Caco-2 (cell line): Measurements from ENCODE around the gene MYOF. TPM values are rescaled to one million over a fixed set of nuclear protein-coding genes. Genes with fewer than 3 reads are reported as not detected.
A peak's percentile ranks its signal among the peaks of the same experiment; 100 is the strongest.

ENCODE experiments used
- BruUV-seq: library from RNA; stranded (reverse); fragments of 400-500 nt; replicated peaks from 2 replicates; lab custom pipeline; 2021; lab: Mats Ljungman, UMichigan
- CTCF ChIA-PET: fragments of 300-600 bp; sonication (Branson Sonifier 250); formaldehyde crosslinking; loops from one replicate; lab custom pipeline; 2022; ENCODE audit warnings: antibody characterized with exemption; lab: Charles Lee
- POLR2A ChIA-PET: fragments of 300-600 bp; sonication (Branson Sonifier 250); formaldehyde crosslinking; loops from one replicate; lab custom pipeline; 2022; ENCODE audit warnings: antibody characterized with exemption; lab: Charles Lee
- DNase-seq, 2 experiments: peaks; one replicate each; pipeline versions ENCODE4 v3.0.0 to v3.0.0-alpha.2; 2020 to 2022
- H3K27me3 ChIP-seq: replicated peaks from 2 replicates; pipeline ENCODE4 v1.6.0; 2011; ENCODE audit warnings: low read length; ENCODE audit not compliant: control insufficient read depth, insufficient read depth
- H3K36me3 ChIP-seq: 2 replicates; pipeline ENCODE4 v1.5.1; 2011; ENCODE audit warnings: low read length; ENCODE audit not compliant: control insufficient read depth, insufficient read depth
- H3K4me1 ChIP-seq: fragments of 250-450 bp; sonication (Bioruptor Pico); 2 replicates; pipeline ENCODE4 v1.5.1; 2020; ENCODE audit warnings: mild to moderate bottlenecking
- H3K4me3 ChIP-seq: 2 replicates; pipeline ENCODE4 v1.5.1; 2011; ENCODE audit warnings: low read depth, mild to moderate bottlenecking, control low read depth, low read length
- H3K9me3 ChIP-seq: fragments of 250-450 bp; sonication (Bioruptor Pico); 2 replicates; pipeline ENCODE4 v1.5.1; 2020; ENCODE audit warnings: mild to moderate bottlenecking, moderate library complexity
- H3K27ac Mint-ChIP-seq: one replicate; pipeline ENCODE4 v1.8.0; 2022; ENCODE audit warnings: mixed read lengths; ENCODE audit not compliant: unreplicated experiment
- H3K27me3 Mint-ChIP-seq: one replicate; pipeline ENCODE4 v1.8.0; 2022; ENCODE audit warnings: mixed read lengths; ENCODE audit not compliant: insufficient read depth, unreplicated experiment
- H3K36me3 Mint-ChIP-seq: one replicate; pipeline ENCODE4 v1.8.0; 2022; ENCODE audit warnings: mild to moderate bottlenecking, mixed read lengths; ENCODE audit not compliant: insufficient read depth, unreplicated experiment
- H3K4me1 Mint-ChIP-seq: one replicate; pipeline ENCODE4 v1.8.0; 2022; ENCODE audit warnings: low read depth, mixed read lengths; ENCODE audit not compliant: unreplicated experiment
- H3K4me3 Mint-ChIP-seq: one replicate; pipeline ENCODE4 v1.8.0; 2022; ENCODE audit warnings: mild to moderate bottlenecking, moderate library complexity, mixed read lengths; ENCODE audit not compliant: unreplicated experiment
- H3K9me3 Mint-ChIP-seq: one replicate; pipeline ENCODE4 v1.8.0; 2022; ENCODE audit warnings: mixed read lengths; ENCODE audit not compliant: unreplicated experiment
- CTCF ChIP-seq, 2 experiments: fragments of 200-600 bp in 1 of 2; IDR thresholded peaks; 1 replicate in 1 of 2; 2 replicates in 1 of 2; pipeline versions ENCODE4 v1.5.1 to v1.8.0; 2011 to 2022; ENCODE audit warnings: antibody characterized with exemption in 1 of 2, control low read depth in 1 of 2, inconsistent platforms in 1 of 2, low read depth in 1 of 2, low read length in 1 of 2, mild to moderate bottlenecking in 1 of 2, moderate library complexity in 1 of 2; ENCODE audit not compliant: insufficient read depth in 1 of 2, severe bottlenecking in 1 of 2, unreplicated experiment in 1 of 2
- intact Hi-C: fragments of 100-400 bp; cut with micrococcal nuclease; formaldehyde crosslinking; loops from one replicate; pipeline ENCODE4 v1.10.0; 2022; ENCODE audit not compliant: unreplicated experiment
- total RNA-seq: library from RNA; stranded (reverse); gene quantifications from 2 replicates; pipeline ENCODE4 v1.2.3, GENCODE V29; 2022

Gene MYOF
- total RNA-seq, 1 experiment from 2014 or later: 148 TPM

DNA sequence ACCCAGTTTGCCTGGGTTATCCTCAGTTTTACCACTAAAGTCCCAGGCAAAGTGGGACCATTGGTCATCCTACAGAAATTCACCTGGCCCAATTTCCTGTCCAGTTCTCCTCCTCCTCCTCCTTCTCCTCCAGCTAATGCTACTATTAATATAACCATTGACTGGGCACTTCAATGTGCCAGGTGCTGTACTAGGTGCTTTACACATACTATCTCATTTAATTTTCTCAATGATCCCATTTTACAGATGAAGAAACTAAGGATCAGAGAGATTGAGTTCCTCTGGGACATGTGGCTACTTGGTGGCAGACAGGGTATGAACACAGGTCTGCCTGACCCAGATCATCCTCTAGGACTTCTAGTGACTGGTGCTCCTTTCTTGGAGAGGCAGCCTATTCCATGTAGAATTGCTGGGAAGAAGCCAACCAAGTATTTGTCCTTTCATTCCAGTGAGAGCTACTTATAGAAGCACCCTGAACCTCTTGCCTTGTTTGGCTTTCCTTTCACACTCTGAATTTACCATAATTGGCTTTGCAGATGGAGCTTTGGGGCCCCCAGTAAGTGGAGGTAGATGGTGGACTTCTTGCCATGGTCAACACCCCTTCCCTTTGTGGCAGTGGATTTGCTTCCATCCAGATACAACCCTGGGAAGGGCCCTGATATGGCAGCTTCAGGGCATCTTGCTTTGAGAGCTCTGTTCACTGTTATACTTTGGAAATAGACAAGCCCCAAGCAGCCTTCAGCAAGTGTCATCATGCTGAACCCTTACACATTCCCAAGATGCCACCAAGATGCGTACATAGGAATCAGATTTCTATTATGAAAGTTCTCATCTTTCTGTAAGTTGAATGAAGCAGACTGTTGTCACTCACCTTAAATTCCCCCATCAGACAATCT, 78.7 kb downstream of the MYOF start:
- BruUV-seq: no TSS peak
- H3K9me3 ChIP-seq: no peaks in the 10 kb centered on the region
- Mint-ChIP-seq H3K36me3 (peaks cover 98% of the 10 kb centered on the region), H3K27ac (no peak overlapping the region), H3K4me3 (no peak overlapping the region), H3K4me1 (peaks cover 24% of the 10 kb centered on the region), H3K27me3 (no peaks in the 10 kb centered on the region), H3K9me3 (no peaks in the 10 kb centered on the region)
- intact Hi-C loops: no loop called here
- no peak for DNase-seq
- no peak for TF ChIP-seq CTCF (IDR thresholded peaks at IDR 0.05; ENCODE audit: insufficient read depth in 1 of 2, low read depth in 1 of 2, low read length in 1 of 2, severe bottlenecking in 1 of 2, unreplicated experiment in 1 of 2)
- no peak overlapping the region for H3K4me3 ChIP-seq
- no peaks in the 10 kb centered on the region for H3K36me3 ChIP-seq
- ChIA-PET POLR2A (no interaction called here), CTCF (interaction anchor here (1.4 kb wide), 1 partner anchor 79 kb away, joined by 6 read pairs; the partner anchor contains the start of gene MYOF)
- peaks cover 26% of the 10 kb centered on the region for H3K4me1 ChIP-seq
- H3K27me3 ChIP-seq: no peaks in the 10 kb centered on the region

- peaks cover 23% of the 10 kb centered on the region for H3K4me1 ChIP-seq
- no peak overlapping the region for H3K4me3 ChIP-seq
- H3K27me3 Mint-ChIP-seq: no peaks in the 10 kb centered on the region
- ChIA-PET POLR2A (no interaction called here), CTCF (no interaction called here)
- TF ChIP-seq CTCF (IDR thresholded peaks at IDR 0.05; ENCODE audit: insufficient read depth in 1 of 2, low read depth in 1 of 2, low read length in 1 of 2, severe bottlenecking in 1 of 2, unreplicated experiment in 1 of 2): no peak
- intact Hi-C loops: no loop called here
- H3K4me1 Mint-ChIP-seq: peaks cover 30% of the 10 kb centered on the region
- H3K4me3 Mint-ChIP-seq: no peak overlapping the region
- H3K9me3 ChIP-seq: no peaks in the 10 kb centered on the region
- H3K36me3 ChIP-seq: no peaks in the 10 kb centered on the region
- H3K9me3 Mint-ChIP-seq: no peaks in the 10 kb centered on the region
- no peak for DNase-seq
- H3K27ac Mint-ChIP-seq: peak overlapping the region; percentile 19
- peaks cover 98% of the 10 kb centered on the region for H3K36me3 Mint-ChIP-seq
- no TSS peak for BruUV-seq
- no peaks in the 10 kb centered on the region for H3K27me3 ChIP-seq
These were observed 79.9 kb downstream of the MYOF start for GRCh38 chr10:93402192-93402591.

DNA sequence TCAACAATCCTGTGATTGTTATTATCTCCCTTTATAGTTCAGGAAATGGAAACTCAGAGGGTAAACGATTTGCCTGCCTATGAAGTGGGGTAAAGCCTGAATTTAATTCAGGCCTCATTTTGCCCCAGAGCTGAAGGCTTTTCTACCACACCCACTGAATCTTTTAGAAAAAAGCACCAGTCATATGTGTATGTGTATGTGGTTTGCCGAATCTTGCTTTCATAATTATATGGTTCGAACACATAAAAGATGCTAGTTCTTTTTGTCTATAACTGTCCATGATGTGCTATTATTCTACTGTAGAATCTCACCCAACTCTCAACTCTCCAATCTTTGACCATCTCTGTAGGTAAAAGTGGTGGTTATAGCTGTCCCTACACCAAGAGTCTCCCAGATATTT, 83.6 kb downstream of the MYOF start:
- Mint-ChIP-seq H3K9me3 (no peaks in the 10 kb centered on the region), H3K4me3 (no peak overlapping the region), H3K27ac (peak overlapping the region; percentile 60), H3K36me3 (peaks cover 99% of the 10 kb centered on the region), H3K27me3 (no peaks in the 10 kb centered on the region), H3K4me1 (peaks cover 12% of the 10 kb centered on the region)
- Histone ChIP-seq H3K36me3 (no peaks in the 10 kb centered on the region), H3K9me3 (no peaks in the 10 kb centered on the region), H3K4me3 (no peak overlapping the region), H3K27me3 (no peaks in the 10 kb centered on the region), H3K4me1 (no peaks in the 10 kb centered on the region)
- no TSS peak for BruUV-seq
- TF ChIP-seq CTCF (IDR thresholded peaks at IDR 0.05; ENCODE audit: insufficient read depth in 1 of 2, low read depth in 1 of 2, low read length in 1 of 2, severe bottlenecking in 1 of 2, unreplicated experiment in 1 of 2): no peak
- POLR2A ChIA-PET: no interaction called here
- DNase-seq: no peak
- intact Hi-C loops: no loop called here
- CTCF ChIA-PET: no interaction called here
